Measurements from ENCODE around the gene PRKG1.
"Not testable (repeated sequence)": the region's sequence is repeated elsewhere in the genome, so short reads cannot be mapped to it uniquely, and the experiment has no call there.

Gene PRKG1

GRCh38 chr10:52215745-52216361, 1141.6 kb downstream of the PRKG1 start:
- DNase-seq, result peak; percentile 56

GRCh38 chr10:52216852-52217251, 1142.6 kb downstream of the PRKG1 start:
- DNase-seq, result peak; percentile 73

GRCh38 chr10:52217531-52217930, 1143.2 kb downstream of the PRKG1 start:
- DNase-seq, result no peak

- DNase-seq, result no peak
Measured at GRCh38 chr10:52220947-52221346, 1146.7 kb downstream of the PRKG1 start.

- no peak for DNase-seq
Measured at GRCh38 chr10:52221923-52222322, 1147.6 kb downstream of the PRKG1 start.

- DNase-seq, result no peak
Measured at GRCh38 chr10:52226197-52226847, 1152.0 kb downstream of the PRKG1 start.

GRCh38 chr10:52228556-52228955, 1154.3 kb downstream of the PRKG1 start:
- DNase-seq, result no peak

GRCh38 chr10:52229291-52229931, 1155.1 kb downstream of the PRKG1 start:
- DNase-seq, result no peak

GRCh38 chr10:52232561-52233350, 1158.5 kb downstream of the PRKG1 start:
- DNase-seq, result no peak

GRCh38 chr10:52233351-52233991, 1159.2 kb downstream of the PRKG1 start:
- DNase-seq, result not testable (repeated sequence)

GRCh38 chr10:52239771-52240170, 1165.5 kb downstream of the PRKG1 start:
- DNase-seq, result no peak

GRCh38 chr10:52245547-52245946, 1171.3 kb downstream of the PRKG1 start:
- DNase-seq, result no peak

- DNase-seq, result not testable (repeated sequence)
Measured at GRCh38 chr10:52247929-52248328, 1173.6 kb downstream of the PRKG1 start.

GRCh38 chr10:52248697-52249306, 1174.5 kb downstream of the PRKG1 start:
- no peak for DNase-seq

- DNase-seq, result no peak
Measured at GRCh38 chr10:52249850-52250395, 1175.6 kb downstream of the PRKG1 start.

- no peak for DNase-seq
Measured at GRCh38 chr10:52250510-52250909, 1176.2 kb downstream of the PRKG1 start.

- no peak for DNase-seq
Measured at GRCh38 chr10:52252307-52252706, 1178.0 kb downstream of the PRKG1 start.

- DNase-seq, result no peak
Measured at GRCh38 chr10:52256832-52257691, 1182.8 kb downstream of the PRKG1 start.

- no peak for DNase-seq
Measured at GRCh38 chr10:52257692-52258075, 1183.4 kb downstream of the PRKG1 start.

GRCh38 chr10:52258799-52259425, 1184.6 kb downstream of the PRKG1 start:
- no peak for DNase-seq

- no peak for DNase-seq
Measured at GRCh38 chr10:52259426-52259812, 1185.1 kb downstream of the PRKG1 start.
